ENCODE measurements around the gene TRPC6. TPM values are rescaled to one million over a fixed set of nuclear protein-coding genes. Genes with fewer than 3 reads are reported as not detected.

Gene TRPC6
- total and polyA plus RNA-seq, 3 donors from 2014 or later: 1.4 to 4.1 (median 3.7) TPM

- 95% methylated on average over 4 of the region's 4 CpGs for WGBS, 2 donors
- TF ChIP-seq CTCF (IDR thresholded peaks at IDR 0.05) (no peak), POLR2A (IDR thresholded peaks at IDR 0.05) (no peak)
- H3K36me3 ChIP-seq (ENCODE audit: low read depth, missing control alignments): no peaks in the 10 kb centered on the region
- no peak overlapping the region for H3K4me3 ChIP-seq
- intact Hi-C loops (cut with DNase I; ENCODE audit: low total_unique reads): no loop called here
- no peaks in the 10 kb centered on the region for H3K27me3 ChIP-seq
- H3K27ac ChIP-seq: no peak overlapping the region
- H3K4me1 ChIP-seq: no peaks in the 10 kb centered on the region
- no peaks in the 10 kb centered on the region for H3K9me3 ChIP-seq
- DNase-seq: no peak
Observed at GRCh38 chr11:101482556-101483124, 101.2 kb downstream of the TRPC6 start.

GRCh38 chr11:101478587-101479369 is 105.0 kb downstream of the TRPC6 start:
- H3K9me3 ChIP-seq: no peaks in the 10 kb centered on the region
- no peaks in the 10 kb centered on the region for H3K27me3 ChIP-seq
- no peaks in the 10 kb centered on the region for H3K4me1 ChIP-seq
- DNase-seq: no peak
- H3K4me3 ChIP-seq: no peak overlapping the region
- WGBS, 2 donors: 63 to 72% methylated on average over 13 of the region's 13 CpGs
- TF ChIP-seq POLR2A (IDR thresholded peaks at IDR 0.05) (no peak), CTCF (IDR thresholded peaks at IDR 0.05) (no peak)
- no peak overlapping the region for H3K27ac ChIP-seq
- H3K36me3 ChIP-seq (ENCODE audit: low read depth, missing control alignments): no peaks in the 10 kb centered on the region
- intact Hi-C loops (cut with DNase I; ENCODE audit: low total_unique reads): no loop called here

- Histone ChIP-seq H3K27ac (no peak overlapping the region), H3K27me3 (no peaks in the 10 kb centered on the region), H3K36me3 (ENCODE audit: low read depth, missing control alignments) (no peaks in the 10 kb centered on the region), H3K4me3 (no peak overlapping the region), H3K4me1 (no peaks in the 10 kb centered on the region), H3K9me3 (no peaks in the 10 kb centered on the region)
- 80 to 81% methylated on average over 3 of the region's 3 CpGs for WGBS, 2 donors
- TF ChIP-seq CTCF (IDR thresholded peaks at IDR 0.05) (no peak), POLR2A (IDR thresholded peaks at IDR 0.05) (no peak)
- no peak for DNase-seq
- intact Hi-C loops (cut with DNase I; ENCODE audit: low total_unique reads): no loop called here
Observed at GRCh38 chr11:101477926-101478325, 105.9 kb downstream of the TRPC6 start.

GRCh38 chr11:101476191-101476590 is 107.6 kb downstream of the TRPC6 start:
- no peak for DNase-seq
- Histone ChIP-seq H3K27ac (no peak overlapping the region), H3K9me3 (no peaks in the 10 kb centered on the region), H3K4me1 (no peaks in the 10 kb centered on the region), H3K4me3 (no peak overlapping the region), H3K36me3 (ENCODE audit: low read depth, missing control alignments) (no peaks in the 10 kb centered on the region), H3K27me3 (no peaks in the 10 kb centered on the region)
- intact Hi-C loops (cut with DNase I; ENCODE audit: low total_unique reads): no loop called here
- 91 to 92% methylated on average over 6 of the region's 6 CpGs for WGBS, 2 donors
- TF ChIP-seq CTCF (IDR thresholded peaks at IDR 0.05) (no peak), POLR2A (IDR thresholded peaks at IDR 0.05) (no peak)
